Measurements from ENCODE around the gene LEFTY1. TPM values are rescaled to one million over a fixed set of nuclear protein-coding genes. Genes with fewer than 3 reads are reported as not detected.
"Not testable (repeated sequence)": the region's sequence is repeated elsewhere in the genome, so short reads cannot be mapped to it uniquely, and the experiment has no call there.

The LEFTY1 gene
- polyA plus RNA-seq, 4 donors = 2.8 to 7.3 (median 5.3) TPM

DNA sequence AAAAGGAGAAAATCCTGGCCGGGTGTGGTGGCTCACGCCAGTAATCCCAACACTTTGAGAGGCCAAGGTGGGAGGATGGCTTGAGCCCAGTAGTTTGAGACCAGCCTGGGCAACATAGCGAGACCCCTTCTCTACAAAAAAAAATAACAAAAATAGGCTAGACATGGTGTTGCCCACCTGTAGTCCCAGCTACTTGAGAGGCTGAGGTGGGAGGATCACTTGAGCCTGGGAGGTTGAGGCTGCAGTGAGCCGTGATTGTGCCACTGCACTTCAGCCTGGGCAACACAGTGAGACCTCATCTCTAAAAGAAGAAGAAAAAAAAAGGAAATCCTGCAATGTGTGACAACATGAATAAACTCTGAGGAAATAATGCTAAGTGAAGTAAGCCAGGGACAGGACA, 52.6 kb downstream of the LEFTY1 start:
- DNase-seq (ENCODE audit: low read depth in 4 of 4, low spot score in 3 of 4) = not testable (repeated sequence)

Other genes starting within 250 kb of the LEFTY1 start
- 100 to 1,000 TPM in 3 of 4 donors, 10 to 100 TPM in 1; 96.6 to 129 (median 117) TPM for gene ENAH, start 236.0 kb downstream of the LEFTY1 start, polyA plus RNA-seq (ENCODE audit: insufficient read length in 4 of 4)
- 100 to 1,000 TPM; 430 to 570 (median 534) TPM for gene SRP9, start 111.3 kb downstream of the LEFTY1 start, polyA plus RNA-seq (ENCODE audit: insufficient read length in 4 of 4)
- gene EPHX1, start 79.0 kb downstream of the LEFTY1 start, polyA plus RNA-seq (ENCODE audit: insufficient read length in 4 of 4) = 10 to 100 TPM; 56.2 to 68.8 (median 62.7) TPM
- gene TMEM63A, start 6.8 kb downstream of the LEFTY1 start, polyA plus RNA-seq (ENCODE audit: insufficient read length in 4 of 4) = 10 to 100 TPM; 41.8 to 62.8 (median 47.9) TPM
- 10 to 100 TPM; 44.0 to 54.4 (median 51.1) TPM for gene PYCR2, start 35.1 kb upstream of the LEFTY1 start, polyA plus RNA-seq (ENCODE audit: insufficient read length in 4 of 4)
- 1 to 10 TPM in 3 of 4 donors, under 1 TPM in 1; 0.91 to 2.2 (median 1.4) TPM for gene LEFTY2, start 52.1 kb upstream of the LEFTY1 start, polyA plus RNA-seq (ENCODE audit: insufficient read length in 4 of 4)
- gene SDE2, start 110.2 kb upstream of the LEFTY1 start, polyA plus RNA-seq (ENCODE audit: insufficient read length in 4 of 4) = 10 to 100 TPM; 21.6 to 27.9 (median 26.1) TPM
- gene H3-3A, start 173.6 kb upstream of the LEFTY1 start, polyA plus RNA-seq (ENCODE audit: insufficient read length in 4 of 4) = 1,000 to 10,000 TPM; 1,338 to 1,630 (median 1,584) TPM